ENCODE measurements around the gene UNC5CL. TPM values are rescaled to one million over a fixed set of nuclear protein-coding genes. Genes with fewer than 3 reads are reported as not detected.

Gene UNC5CL
- total RNA-seq, result 2.4 and 9.6 TPM in 2 replicates

- DNase-seq (ENCODE audit: low read depth), result peak; percentile 73
Measured at GRCh38 chr6:41039060-41039998, at the start of gene UNC5CL. Gene UNC5CL, minus strand, starts transcription at chr6:41039221. Its CDS starts 4,147 bp downstream, at chr6:41035074.

- DNase-seq (ENCODE audit: low read depth), result peak; percentile 41
Measured at GRCh38 chr6:41088451-41088850, 49.4 kb upstream of the UNC5CL start.

- no peak for DNase-seq (ENCODE audit: low read depth)
Measured at GRCh38 chr6:41085182-41085581, 46.2 kb upstream of the UNC5CL start.

GRCh38 chr6:41083072-41083471, 44.1 kb upstream of the UNC5CL start:
- no peak for DNase-seq (ENCODE audit: low read depth)

GRCh38 chr6:41080621-41081020, 41.6 kb upstream of the UNC5CL start:
- DNase-seq (ENCODE audit: low read depth), result no peak

GRCh38 chr6:41079080-41079479, 40.1 kb upstream of the UNC5CL start:
- DNase-seq (ENCODE audit: low read depth), result no peak

- DNase-seq (ENCODE audit: low read depth), result no peak
Measured at GRCh38 chr6:41078101-41078500, 39.1 kb upstream of the UNC5CL start.

- DNase-seq (ENCODE audit: low read depth), result no peak
Measured at GRCh38 chr6:41077536-41077935, 38.5 kb upstream of the UNC5CL start.

GRCh38 chr6:41075651-41076626, 36.9 kb upstream of the UNC5CL start:
- DNase-seq (ENCODE audit: low read depth), result no peak

GRCh38 chr6:41074692-41075436, 35.8 kb upstream of the UNC5CL start:
- no peak for DNase-seq (ENCODE audit: low read depth)

- DNase-seq (ENCODE audit: low read depth), result no peak
Measured at GRCh38 chr6:41073968-41074691, 35.1 kb upstream of the UNC5CL start.

- peak; percentile 64 for DNase-seq (ENCODE audit: low read depth)
Measured at GRCh38 chr6:41073203-41073967, 34.4 kb upstream of the UNC5CL start.

- DNase-seq (ENCODE audit: low read depth), result no peak
Measured at GRCh38 chr6:41072836-41073202, 33.8 kb upstream of the UNC5CL start, which contains the start of gene NFYA. Gene NFYA, plus strand, starts transcription at chr6:41072974. Its CDS starts 6,116 bp downstream, at chr6:41079090.

GRCh38 chr6:41071923-41072835, 33.2 kb upstream of the UNC5CL start, which contains the start of gene OARD1:
Gene OARD1, minus strand, starts transcription at chr6:41072356. Its CDS starts 722 bp downstream, at chr6:41071634.
- peak; percentile 98 for DNase-seq (ENCODE audit: low read depth)

GRCh38 chr6:41071501-41071922, 32.5 kb upstream of the UNC5CL start:
- no peak for DNase-seq (ENCODE audit: low read depth)

- peak; percentile 82 for DNase-seq (ENCODE audit: low read depth)
Measured at GRCh38 chr6:41066867-41067304, 27.9 kb upstream of the UNC5CL start.

GRCh38 chr6:41065550-41066026, 26.6 kb upstream of the UNC5CL start:
- no peak for DNase-seq (ENCODE audit: low read depth)

- peak; percentile 46 for DNase-seq (ENCODE audit: low read depth)
Measured at GRCh38 chr6:41064841-41065240, 25.8 kb upstream of the UNC5CL start.

GRCh38 chr6:41063884-41064285, 24.9 kb upstream of the UNC5CL start:
- no peak for DNase-seq (ENCODE audit: low read depth)

All from renal cortical epithelial cell (primary cell).